HG02623 (cell line): ENCODE results near the gene DELE1.
"Not testable (repeated sequence)": the region's sequence is repeated elsewhere in the genome, so short reads cannot be mapped to it uniquely, and the experiment has no call there.

Source experiments
- ATAC-seq: cut with Tn5 transposase; IDR thresholded peaks from one replicate; pipeline ENCODE4 v1.9.1; 2021; ENCODE audit warnings: moderate library complexity; ENCODE audit not compliant: unreplicated experiment

The DELE1 gene

GRCh38 chr5:141922827-141923447, 734 bp upstream of the DELE1 start:
- ATAC-seq, result not testable (repeated sequence)

GRCh38 chr5:141926434-141926833, 2.8 kb downstream of the DELE1 start:
- no peak for ATAC-seq

DNA sequence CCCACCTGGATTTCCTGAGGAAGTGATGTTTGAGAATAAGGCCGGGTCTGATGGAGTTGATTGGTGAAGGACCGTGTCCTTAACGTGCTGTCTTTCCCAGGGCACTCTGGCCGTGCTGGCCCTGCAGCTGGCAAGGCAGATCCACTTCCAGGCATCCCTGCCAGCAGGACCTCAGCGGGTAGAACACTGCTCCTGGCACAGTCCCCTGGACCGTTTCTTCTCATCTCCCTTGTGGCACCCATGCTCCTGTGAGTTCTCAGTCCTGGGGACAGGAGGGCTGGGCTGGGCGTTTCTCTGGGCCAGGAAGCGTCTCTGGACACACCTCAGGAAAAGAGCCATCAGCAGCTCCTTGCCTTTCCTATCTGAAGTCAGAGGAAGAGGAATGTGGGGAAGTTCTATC, 4.4 kb downstream of the DELE1 start:
- no peak for ATAC-seq

- no peak for ATAC-seq
Measured at GRCh38 chr5:141929398-141930058, 5.9 kb downstream of the DELE1 start.

- no peak for ATAC-seq
Measured at GRCh38 chr5:141931694-141932093, 8.0 kb downstream of the DELE1 start.

DNA sequence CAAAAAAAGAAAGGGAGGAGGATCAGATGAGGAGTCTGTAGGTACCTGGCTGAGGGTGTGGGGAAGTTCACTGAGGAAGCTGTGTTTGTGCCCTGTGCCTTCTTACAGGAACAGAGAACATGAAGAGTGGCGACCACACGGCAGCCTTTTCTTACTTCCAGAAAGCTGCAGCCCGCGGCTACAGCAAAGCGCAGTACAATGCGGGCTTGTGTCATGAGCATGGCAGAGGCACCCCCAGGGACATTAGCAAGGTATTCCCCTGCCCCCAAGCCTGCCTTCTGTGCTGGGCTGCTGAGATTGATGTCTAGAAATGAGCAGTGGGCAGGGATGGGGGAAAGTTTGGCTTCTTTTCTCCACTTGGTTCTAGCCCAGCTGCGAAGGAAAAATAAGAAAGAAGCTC, 9.5 kb downstream of the DELE1 start:
- ATAC-seq, result no peak

DNA sequence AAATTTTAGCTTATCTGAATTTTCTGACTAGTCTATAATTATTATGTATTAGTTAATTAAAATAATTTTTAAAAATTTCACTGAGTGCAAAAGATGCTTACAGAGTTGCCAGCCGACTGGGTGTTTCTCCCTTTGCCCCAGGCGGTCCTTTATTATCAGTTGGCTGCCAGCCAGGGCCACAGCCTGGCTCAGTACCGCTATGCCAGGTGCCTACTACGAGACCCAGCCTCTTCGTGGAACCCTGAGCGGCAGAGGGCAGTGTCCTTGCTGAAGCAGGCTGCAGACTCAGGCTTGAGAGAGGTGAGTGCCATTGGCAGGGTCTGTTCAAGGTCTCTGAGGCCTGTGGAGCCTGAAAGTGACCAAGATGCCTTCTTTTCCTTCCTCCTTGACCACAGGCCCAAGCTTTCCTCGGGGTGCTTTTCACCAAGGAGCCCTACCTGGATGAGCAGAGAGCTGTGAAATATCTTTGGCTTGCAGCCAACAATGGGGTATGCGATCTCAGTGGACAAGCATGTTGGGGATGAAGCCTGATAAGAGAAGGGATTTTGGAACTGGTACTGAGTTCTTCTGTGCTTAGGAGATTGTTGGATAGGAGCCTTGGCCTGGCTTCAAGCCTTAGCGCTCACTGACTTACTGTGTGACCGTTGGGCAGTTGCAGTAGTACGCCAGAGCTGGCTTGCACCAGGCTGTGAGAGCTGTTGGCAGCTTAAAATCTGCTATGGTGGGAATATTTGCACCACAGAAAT, 10.6 kb downstream of the DELE1 start:
- ATAC-seq, result no peak

DNA sequence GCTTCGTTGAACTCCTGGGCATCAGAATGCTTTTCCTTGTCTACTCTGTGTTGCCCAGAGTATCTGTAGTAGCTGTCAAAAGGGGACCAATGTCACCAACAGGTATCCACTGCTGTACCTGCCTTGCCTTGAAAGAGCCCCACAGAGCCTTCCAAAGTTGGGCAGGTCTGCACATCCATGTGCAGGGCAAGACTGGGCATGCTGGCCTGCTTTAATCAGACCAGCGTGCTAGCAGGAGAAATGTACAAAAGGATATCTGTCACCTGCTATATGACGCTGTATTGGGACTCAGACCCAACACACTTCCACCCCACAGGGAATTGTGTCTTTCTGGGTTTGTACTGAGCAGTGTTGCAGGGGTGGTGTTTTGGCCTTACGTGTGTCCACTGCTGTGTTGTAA, 11.9 kb downstream of the DELE1 start:
- ATAC-seq, result no peak

DNA sequence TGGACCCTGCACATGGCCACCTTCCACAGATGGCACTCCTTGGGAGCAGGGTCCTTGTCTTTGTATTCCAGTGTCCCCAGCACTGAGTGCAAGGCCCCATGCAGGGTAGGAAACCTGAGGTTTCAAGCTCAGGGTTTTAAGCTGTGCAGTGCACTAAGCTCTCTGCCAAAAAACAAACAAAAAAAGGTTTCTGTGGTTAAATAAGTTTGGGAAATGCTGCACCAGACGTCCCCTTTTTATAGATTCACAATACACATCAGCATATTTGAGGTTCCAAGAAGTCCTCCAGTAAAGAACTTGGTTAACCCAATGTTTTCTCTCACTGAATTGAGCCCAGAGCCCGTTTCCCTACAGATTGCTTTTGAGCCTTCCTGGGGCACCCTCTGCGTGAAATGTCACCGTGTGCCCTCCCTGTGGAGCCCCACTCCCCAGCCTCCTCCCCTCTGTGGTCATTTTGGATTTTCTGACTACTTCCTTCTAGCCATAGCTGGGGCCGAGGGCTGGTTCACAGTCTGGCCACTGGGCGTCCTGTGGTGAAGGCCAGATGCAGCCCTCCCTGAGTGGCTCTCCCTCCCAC, 17.1 kb downstream of the DELE1 start:
- no peak for ATAC-seq

DNA sequence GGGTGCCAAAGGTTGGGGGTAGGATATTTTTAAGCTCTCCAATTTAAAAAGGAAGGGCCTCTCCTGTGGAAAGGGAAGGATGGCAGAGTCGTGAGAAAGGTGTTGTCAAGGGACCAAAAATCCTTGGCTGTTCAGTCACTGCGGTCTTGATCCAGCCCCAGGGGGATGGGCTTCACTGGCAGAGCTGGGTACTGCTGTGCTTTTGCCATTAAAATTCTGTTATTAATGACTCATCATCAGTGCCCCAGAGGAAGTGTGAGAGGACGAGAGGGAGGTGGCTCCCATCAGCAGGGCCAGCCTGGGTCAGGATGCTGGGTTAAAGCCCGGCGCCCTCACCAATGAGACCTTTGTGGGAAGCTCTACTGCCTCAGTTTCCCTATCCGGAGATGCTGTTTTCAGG, 17.6 kb downstream of the DELE1 start:
- ATAC-seq, result no peak

- ATAC-seq, result no peak
Measured at GRCh38 chr5:141941779-141942178, 18.1 kb downstream of the DELE1 start.

- no peak for ATAC-seq
Measured at GRCh38 chr5:141942185-141942857, 18.6 kb downstream of the DELE1 start.

GRCh38 chr5:141944076-141944475, 20.4 kb downstream of the DELE1 start:
- ATAC-seq, result no peak

DNA sequence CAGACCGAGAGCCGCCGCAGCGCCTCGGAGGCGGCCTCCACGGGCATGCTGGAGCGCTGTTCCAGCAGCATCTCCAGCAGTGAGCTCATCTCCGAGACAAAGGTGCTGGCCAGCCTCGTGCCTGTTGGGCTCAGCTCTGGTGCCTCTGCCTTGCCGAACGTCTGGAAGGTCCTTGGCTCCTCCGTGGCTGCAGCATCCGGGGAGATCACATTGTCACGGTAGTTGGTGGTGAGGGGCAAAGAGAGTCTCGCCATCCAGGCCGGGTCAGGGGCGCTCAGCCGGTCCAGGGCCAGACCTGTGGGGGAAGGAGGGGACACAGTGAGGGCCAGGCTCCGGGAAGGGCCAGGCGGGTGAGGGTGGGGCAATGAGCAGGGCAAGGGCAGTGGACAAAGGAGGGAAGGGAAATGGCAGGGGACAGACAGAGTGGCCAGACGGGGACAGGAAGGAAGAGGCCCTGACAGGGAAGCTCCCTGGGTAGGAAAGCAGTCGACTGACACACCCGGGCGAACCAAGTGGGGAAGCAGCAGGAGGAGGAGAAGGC, 21.9 kb downstream of the DELE1 start:
- no peak for ATAC-seq

DNA sequence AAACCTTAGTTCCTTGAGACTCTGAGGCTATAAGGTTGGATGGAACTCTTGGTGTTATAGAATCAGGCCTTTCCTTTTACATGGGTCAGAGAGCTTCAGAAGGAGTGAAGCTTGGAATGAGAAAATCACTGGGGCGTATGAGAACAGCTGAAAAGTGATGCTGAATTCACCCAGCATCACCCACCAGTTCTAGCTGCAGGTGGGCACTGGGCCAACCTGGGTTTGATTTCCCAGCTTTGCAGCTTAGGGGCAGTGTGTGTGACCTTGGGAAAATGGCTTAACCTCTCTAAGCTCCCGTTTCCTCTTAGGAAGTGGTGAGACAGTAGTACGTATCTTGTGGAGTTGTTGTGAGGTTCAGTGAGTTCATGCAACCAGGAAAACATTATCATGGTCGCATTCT, 23.6 kb downstream of the DELE1 start:
- ATAC-seq, result no peak

DNA sequence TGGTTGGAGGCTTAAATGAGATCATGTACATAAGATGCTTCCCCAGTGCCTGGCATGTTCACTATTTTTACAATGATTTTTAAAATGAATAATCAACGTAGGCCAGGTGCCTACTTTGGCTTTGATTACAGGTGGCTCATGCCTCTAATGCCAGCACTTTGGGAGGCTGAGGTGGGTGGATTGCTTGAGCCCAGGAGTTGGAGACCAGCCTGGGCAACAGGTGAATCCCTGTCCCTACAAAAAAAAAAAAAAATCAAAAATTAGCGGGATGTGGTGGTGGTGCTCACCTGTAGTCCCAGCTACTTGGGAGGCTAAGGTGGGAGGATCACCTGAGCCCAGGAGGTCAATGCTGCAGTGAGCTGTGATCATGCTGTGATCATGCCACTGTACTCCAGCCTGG, 25.1 kb downstream of the DELE1 start:
- no peak for ATAC-seq

GRCh38 chr5:141949511-141949910, 25.8 kb downstream of the DELE1 start:
- ATAC-seq, result no peak

- ATAC-seq, result no peak
Measured at GRCh38 chr5:141950207-141951005, 26.7 kb downstream of the DELE1 start.

- peak; percentile 61 for ATAC-seq
Measured at GRCh38 chr5:141951332-141951781, 27.7 kb downstream of the DELE1 start.

- ATAC-seq, result no peak
Measured at GRCh38 chr5:141952020-141952419, 28.3 kb downstream of the DELE1 start.
